GM10847 (cell line): ENCODE data around the gene CDH13.

Source experiments
- POLR2A ChIP-seq: IDR thresholded peaks from 2 replicates; pipeline ENCODE4 v1.6.1; 2011; ENCODE audit not compliant: insufficient read length; ENCODE audit errors: extremely low read depth

CDH13 gene

DNA sequence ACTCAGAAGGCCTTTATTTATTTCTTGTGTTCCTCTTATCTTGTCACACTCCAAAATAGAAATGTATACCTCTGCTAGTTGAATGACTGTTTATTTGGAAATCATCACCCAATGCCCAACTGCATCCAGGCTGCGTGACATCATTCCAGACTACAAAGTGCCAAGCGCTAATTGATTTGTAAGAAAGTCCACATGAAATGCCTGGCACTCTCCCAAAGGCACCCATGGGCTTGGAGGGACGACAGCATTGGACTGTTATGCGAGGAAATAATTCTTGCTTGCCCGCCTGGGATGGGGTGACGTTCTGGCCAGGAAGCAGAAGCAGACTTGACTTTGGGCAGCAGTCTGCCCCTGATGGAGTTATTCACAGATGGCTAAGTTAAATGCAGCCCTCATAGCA is 165.9 kb downstream of the CDH13 start:
- TF ChIP-seq POLR2A = no peak

DNA sequence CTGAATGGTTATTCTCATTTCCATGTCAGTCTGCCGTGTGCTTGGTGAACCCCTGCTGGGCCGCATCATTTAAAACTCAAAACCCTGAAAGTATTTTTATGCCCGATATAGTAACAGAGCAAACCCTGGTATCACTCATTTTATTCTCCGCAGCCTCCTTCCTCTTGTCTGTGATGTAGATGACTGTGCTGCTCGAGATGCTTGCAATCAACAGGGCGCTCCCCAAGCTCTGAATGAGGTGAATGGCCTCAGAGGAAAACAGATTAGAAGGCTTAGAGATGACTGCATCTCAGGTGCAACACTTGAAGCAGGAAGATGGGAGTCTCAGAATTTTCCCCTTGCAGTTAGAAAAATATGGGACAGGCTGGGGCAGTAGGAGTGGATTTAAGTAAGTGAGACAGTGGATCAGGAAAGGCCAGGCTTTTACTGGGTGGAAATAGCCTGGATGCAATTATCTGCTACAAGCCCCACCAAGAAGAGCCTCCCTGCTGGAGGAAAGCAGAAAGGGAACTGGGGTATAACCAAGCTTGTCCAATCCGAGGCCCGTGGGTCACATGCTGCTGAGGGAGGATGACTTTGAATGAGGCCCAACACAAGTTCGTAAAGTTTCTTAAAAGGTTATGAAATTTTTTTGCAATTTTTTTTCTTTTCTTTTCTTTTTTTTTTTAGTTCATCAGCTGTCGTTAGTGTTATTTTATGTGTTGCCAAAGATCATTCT is 166.9 kb downstream of the CDH13 start:
- no peak for TF ChIP-seq POLR2A

- TF ChIP-seq POLR2A = no peak
Observed at GRCh38 chr16:82796047-82796446, 169.3 kb downstream of the CDH13 start.

- no peak for TF ChIP-seq POLR2A
Observed at GRCh38 chr16:82801361-82801760, 174.6 kb downstream of the CDH13 start.

- TF ChIP-seq POLR2A = no peak
Observed at GRCh38 chr16:82805866-82806265, 179.1 kb downstream of the CDH13 start.

- TF ChIP-seq POLR2A = no peak
Observed at GRCh38 chr16:82807311-82807710, 180.5 kb downstream of the CDH13 start.

- TF ChIP-seq POLR2A = no peak
Observed at GRCh38 chr16:82808036-82808435, 181.3 kb downstream of the CDH13 start.

DNA sequence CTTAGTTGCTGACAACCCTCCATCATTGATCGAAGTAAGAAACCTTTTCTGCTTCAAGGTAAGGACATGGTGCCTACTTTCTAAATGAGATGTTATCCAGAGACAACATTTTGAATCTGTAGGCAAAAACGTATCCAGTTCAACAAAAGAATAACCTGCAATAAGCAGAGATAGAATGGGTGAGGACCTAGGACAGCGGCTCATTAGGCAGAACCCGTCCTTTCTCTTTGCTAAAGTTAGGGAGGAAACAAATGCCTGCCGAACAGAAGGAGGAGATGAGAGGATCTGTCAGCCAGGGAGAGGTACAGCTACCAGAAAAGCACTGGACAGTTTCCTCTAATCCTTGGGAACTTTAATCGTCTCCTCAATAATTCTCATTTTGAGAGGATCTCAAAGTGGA is 183.3 kb downstream of the CDH13 start:
- no peak for TF ChIP-seq POLR2A

DNA sequence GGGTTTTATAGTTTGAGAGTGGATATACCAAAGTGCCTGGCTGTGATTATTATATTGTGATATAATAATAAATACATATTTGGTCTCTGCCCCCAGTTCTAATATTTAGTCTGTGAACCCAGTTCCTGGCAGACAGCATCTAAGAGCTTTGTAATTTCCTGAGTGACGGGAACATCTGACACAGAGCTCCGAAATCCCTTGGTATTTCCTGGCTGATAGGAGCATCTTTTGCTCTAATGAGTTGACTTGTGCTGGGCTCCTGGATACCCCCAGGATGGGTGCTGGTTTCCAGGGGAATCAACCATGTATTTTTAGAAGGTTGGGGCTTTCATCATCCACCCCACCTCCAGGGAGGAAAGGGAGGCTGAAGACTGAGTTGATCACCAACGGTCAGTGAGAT is 187.3 kb downstream of the CDH13 start:
- TF ChIP-seq POLR2A = no peak

- no peak for TF ChIP-seq POLR2A
Observed at GRCh38 chr16:82819286-82819685, 192.5 kb downstream of the CDH13 start.

- TF ChIP-seq POLR2A = no peak
Observed at GRCh38 chr16:82820855-82821254, 194.1 kb downstream of the CDH13 start.

- TF ChIP-seq POLR2A = no peak
Observed at GRCh38 chr16:82824408-82824807, 197.6 kb downstream of the CDH13 start.

DNA sequence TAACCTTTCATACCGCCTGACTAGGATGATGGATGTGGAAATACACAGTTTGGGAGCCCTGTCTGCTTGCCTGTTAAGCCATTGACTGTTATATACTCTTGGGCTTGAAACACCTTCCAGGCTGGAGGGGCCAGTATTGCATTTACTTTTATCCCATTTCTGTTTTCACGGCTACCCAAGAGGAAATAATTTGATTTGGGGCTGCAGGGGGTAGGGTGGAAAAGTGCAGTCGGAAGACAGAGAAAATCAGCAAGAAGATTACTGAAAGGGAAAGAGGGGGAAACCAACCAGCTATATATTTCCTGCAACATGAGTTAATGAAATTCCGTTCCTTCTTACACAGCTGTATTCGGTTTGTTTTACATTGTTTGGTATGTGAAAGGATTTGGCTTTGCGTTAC is 202.5 kb downstream of the CDH13 start:
- TF ChIP-seq POLR2A = no peak

DNA sequence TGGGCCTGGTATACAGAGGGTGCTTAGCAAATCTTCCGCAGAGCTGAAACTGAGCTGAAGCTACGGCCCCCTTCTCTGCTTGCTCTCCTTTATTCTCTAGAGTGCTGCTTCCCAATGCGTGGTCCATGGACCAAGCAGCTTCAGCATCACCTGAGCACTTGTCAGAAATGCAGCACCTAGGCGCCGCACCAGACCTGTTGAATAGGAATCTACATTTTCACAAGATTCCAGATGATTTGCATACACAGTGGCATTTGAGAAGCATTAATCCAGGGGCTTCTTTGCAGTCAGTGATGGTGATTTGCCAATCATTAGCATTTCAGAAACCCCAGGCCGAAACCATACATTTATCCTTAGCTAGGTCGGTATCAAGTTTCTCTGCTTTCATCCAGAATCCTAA is 204.2 kb downstream of the CDH13 start:
- no peak for TF ChIP-seq POLR2A

- TF ChIP-seq POLR2A = no peak
Observed at GRCh38 chr16:82832821-82833220, 206.1 kb downstream of the CDH13 start.

DNA sequence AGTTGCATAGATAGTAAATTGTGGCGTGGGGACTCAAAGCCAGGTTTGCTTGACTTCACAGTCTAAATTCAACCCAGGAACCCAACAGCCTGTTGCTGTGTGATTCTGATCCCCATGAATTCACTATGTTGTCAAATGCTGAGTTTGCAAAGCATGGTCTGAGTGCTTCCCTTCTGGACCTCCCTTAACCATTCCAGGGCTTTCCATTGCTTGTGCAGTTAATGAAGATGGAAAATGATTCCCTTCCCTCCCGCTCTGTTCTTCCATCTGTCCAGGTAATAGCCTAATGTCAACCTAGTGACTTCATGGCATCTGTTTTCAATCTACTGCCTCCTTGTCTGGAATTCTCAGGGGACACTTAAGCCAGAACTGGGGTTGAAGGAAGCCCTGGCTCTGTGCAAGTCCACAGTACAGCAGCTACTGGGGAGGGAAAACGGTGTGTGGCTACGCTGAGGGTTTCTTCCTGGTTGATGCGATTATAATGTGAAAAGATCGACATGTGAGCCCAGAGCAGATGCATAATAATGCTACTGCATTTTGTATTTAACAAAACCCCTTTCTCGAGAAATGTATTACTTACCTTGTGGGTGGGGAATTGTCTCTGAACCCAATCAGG is 206.7 kb downstream of the CDH13 start:
- no peak for TF ChIP-seq POLR2A
